Keratinocyte (primary cell): ENCODE data around the gene SLC25A21. TPM values are rescaled to one million over a fixed set of nuclear protein-coding genes. Genes with fewer than 3 reads are reported as not detected.

Experiments
- DNase-seq: peaks from one replicate; pipeline ENCODE4 v3.0.0-alpha.2; 2011; ENCODE audit warnings: low read depth, missing footprints, low spot score
- FAIRE-seq: peaks from 2 replicates; lab custom pipeline; 2011; peaks lifted over from hg19 to GRCh38; lab: Jason Lieb, UNC
- H2AFZ ChIP-seq: 2 replicates; pipeline ENCODE4 v1.6.0; 2012; ENCODE audit warnings: low read length, control low read depth, inconsistent platforms; ENCODE audit not compliant: control insufficient read depth
- H3K27ac ChIP-seq: 2 replicates; pipeline ENCODE4 v1.5.1; 2011; ENCODE audit warnings: low read length; ENCODE audit not compliant: control insufficient read depth, insufficient read depth
- H3K27me3 ChIP-seq: 3 replicates; pipeline ENCODE4 v1.6.0; 2011; ENCODE audit warnings: low read length; ENCODE audit not compliant: control insufficient read depth, insufficient read depth; ENCODE audit errors: extremely low read depth
- H3K36me3 ChIP-seq, 2 experiments: 2 replicates in 1 of 2; 3 replicates in 1 of 2; pipeline ENCODE4 v1.5.1; 2011; ENCODE audit warnings: low read length in 2 of 2, mild to moderate bottlenecking in 1 of 2; ENCODE audit not compliant: control insufficient read depth in 2 of 2, insufficient read depth in 2 of 2; ENCODE audit errors: extremely low read depth in 1 of 2
- H3K4me1 ChIP-seq: 3 replicates; pipeline ENCODE4 v1.5.1; 2011; ENCODE audit warnings: low read length; ENCODE audit not compliant: control insufficient read depth, insufficient read depth; ENCODE audit errors: extremely low read depth
- H3K4me2 ChIP-seq: 3 replicates; pipeline ENCODE4 v1.6.0; 2011; ENCODE audit warnings: low read depth, low read length; ENCODE audit not compliant: control insufficient read depth, insufficient read depth; ENCODE audit errors: extremely low read depth
- H3K4me3 ChIP-seq, 3 experiments: fragments of 200-600 bp in 1 of 3; sonication (generic) in 1 of 3; 2 replicates in 2 of 3; 3 replicates in 1 of 3; pipeline ENCODE4 v1.5.1; 2011 to 2016; ENCODE audit warnings: low read length in 3 of 3, mild to moderate bottlenecking in 3 of 3, control low read depth in 2 of 3, inconsistent platforms in 1 of 3, low read depth in 1 of 3, mixed read lengths in 1 of 3, mixed run types in 1 of 3, moderate library complexity in 1 of 3; ENCODE audit not compliant: control insufficient read depth in 2 of 3, insufficient read depth in 2 of 3; ENCODE audit errors: extremely low read depth in 1 of 3
- H3K79me2 ChIP-seq: 2 replicates; pipeline ENCODE4 v1.6.0; 2012; ENCODE audit warnings: low read length; ENCODE audit not compliant: control insufficient read depth, insufficient read depth
- H3K9ac ChIP-seq: 3 replicates; pipeline ENCODE4 v1.6.0; 2011; ENCODE audit warnings: low read length; ENCODE audit not compliant: control insufficient read depth, insufficient read depth; ENCODE audit errors: extremely low read depth
- H3K9me1 ChIP-seq: 3 replicates; pipeline ENCODE4 v1.6.0; 2011; ENCODE audit warnings: low read length; ENCODE audit not compliant: control insufficient read depth, insufficient read depth; ENCODE audit errors: extremely low read depth
- H3K9me3 ChIP-seq: 2 replicates; pipeline ENCODE4 v1.5.1; 2012; ENCODE audit warnings: low read depth, low read length; ENCODE audit not compliant: control insufficient read depth
- H4K20me1 ChIP-seq: 3 replicates; pipeline ENCODE4 v1.6.0; 2011; ENCODE audit warnings: low read length; ENCODE audit not compliant: control insufficient read depth, insufficient read depth; ENCODE audit errors: extremely low read depth
- EZH2 ChIP-seq: IDR thresholded peaks from one replicate; pipeline ENCODE4 v1.6.1; 2012; ENCODE audit warnings: inconsistent platforms, mild to moderate bottlenecking, low read length, moderate library complexity
- dilution Hi-C: fragments of 300-500 bp; cut with MboI; formaldehyde crosslinking; loops from one replicate; pipeline ENCODE4 v1.7.0; 2020; ENCODE audit warnings: low sequenced_read_pairs; ENCODE audit not compliant: extremely low pct_ligation_motif_present
- polyA plus RNA-seq, 5 experiments: library from polyadenylated mRNA; depleted of rRNA in 3 of 5; stranded (reverse) in 3 of 5; stranded (forward) in 1 of 5; unstranded in 1 of 5; fragments of >200 nt; gene quantifications; 1 replicate in 1 of 5; 2 replicates in 3 of 5; 3 replicates in 1 of 5; pipeline versions ENCODE4 v1.2.1 to v1.2.3, GENCODE V29; 2011 to 2012; ENCODE audit warnings: missing spikeins in 2 of 5, low read depth in 1 of 5, low replicate concordance in 1 of 5
- TF ChIP-seq, protein P1 (sequence below), 3 experiments: IDR thresholded peaks in 1 of 3; conservative IDR thresholded peaks in 1 of 3; optimal IDR thresholded peaks in 1 of 3; 2 replicates in 2 of 3; 3 replicates in 1 of 3; pipeline versions ENCODE3 to v1.5.1; 2011; ENCODE audit warnings: low read length in 3 of 3, mild to moderate bottlenecking in 3 of 3, moderate library complexity in 2 of 3, control low read depth in 1 of 3, inconsistent platforms in 1 of 3; ENCODE audit not compliant: insufficient read depth in 2 of 3; ENCODE audit errors: extremely low read depth in 1 of 3

Gene SLC25A21
- polyA plus RNA-seq, 1 donor (not counting 4 experiments of a cell fraction or from before 2014, with no cell fraction given), result 0.66 TPM

DNA sequence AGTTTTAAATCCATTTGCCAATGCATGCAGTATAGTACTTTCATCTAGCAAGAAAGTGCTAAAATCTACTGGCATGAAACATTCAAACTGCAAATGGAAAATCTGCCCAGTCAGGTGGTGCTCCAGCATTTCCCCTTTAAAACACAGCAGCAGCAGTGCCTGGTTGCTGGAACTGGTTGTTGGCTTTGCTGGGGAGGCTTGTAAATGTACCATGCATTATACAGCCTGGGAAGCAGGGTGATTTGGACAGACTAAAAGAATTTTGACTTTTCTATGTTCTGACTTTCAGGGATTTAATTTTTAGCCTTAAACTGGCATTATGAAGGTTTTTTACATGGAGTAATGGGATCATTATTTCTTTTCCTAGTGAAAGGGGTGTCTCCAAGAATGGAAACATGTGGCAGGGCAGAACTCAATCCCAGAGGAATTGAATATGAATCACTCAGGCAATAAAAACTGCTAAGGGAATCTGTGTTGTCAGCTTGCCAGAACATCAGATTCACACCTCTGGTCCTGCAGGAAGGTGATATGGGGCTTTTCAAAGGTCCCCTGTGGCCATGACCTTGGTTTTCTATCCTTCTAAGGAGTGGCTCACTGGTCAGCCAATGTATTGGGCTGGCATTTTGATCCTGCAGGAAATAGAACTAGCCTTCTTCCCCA, 519.7 kb downstream of the SLC25A21 start:
- TF ChIP-seq EZH2, result no peak
- TF ChIP-seq, protein P1, sequence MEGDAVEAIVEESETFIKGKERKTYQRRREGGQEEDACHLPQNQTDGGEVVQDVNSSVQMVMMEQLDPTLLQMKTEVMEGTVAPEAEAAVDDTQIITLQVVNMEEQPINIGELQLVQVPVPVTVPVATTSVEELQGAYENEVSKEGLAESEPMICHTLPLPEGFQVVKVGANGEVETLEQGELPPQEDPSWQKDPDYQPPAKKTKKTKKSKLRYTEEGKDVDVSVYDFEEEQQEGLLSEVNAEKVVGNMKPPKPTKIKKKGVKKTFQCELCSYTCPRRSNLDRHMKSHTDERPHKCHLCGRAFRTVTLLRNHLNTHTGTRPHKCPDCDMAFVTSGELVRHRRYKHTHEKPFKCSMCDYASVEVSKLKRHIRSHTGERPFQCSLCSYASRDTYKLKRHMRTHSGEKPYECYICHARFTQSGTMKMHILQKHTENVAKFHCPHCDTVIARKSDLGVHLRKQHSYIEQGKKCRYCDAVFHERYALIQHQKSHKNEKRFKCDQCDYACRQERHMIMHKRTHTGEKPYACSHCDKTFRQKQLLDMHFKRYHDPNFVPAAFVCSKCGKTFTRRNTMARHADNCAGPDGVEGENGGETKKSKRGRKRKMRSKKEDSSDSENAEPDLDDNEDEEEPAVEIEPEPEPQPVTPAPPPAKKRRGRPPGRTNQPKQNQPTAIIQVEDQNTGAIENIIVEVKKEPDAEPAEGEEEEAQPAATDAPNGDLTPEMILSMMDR (optimal IDR thresholded peaks at IDR 0.05 in 1 of 3, IDR thresholded peaks at IDR 0.05 in 1 of 3, conservative IDR thresholded peaks at IDR 0.05 in 1 of 3; ENCODE audit: extremely low read depth in 1 of 3, insufficient read depth in 2 of 3, low read length in 3 of 3), result no peak
- dilution Hi-C loops, result no loop called here
- Histone ChIP-seq H2AFZ (no peak overlapping the region), H3K4me2 (no peak overlapping the region), H3K36me3 (no peaks in the 10 kb centered on the region), H3K9me3 (no peaks in the 10 kb centered on the region), H3K9me1 (no peaks in the 10 kb centered on the region), H3K4me3 (no peak overlapping the region), H3K27ac (no peak overlapping the region), H3K4me1 (peaks cover 5% of the 10 kb centered on the region), H3K27me3 (peaks cover 86% of the 10 kb centered on the region), H3K79me2 (no peaks in the 10 kb centered on the region), H3K9ac (no peak overlapping the region), H4K20me1 (no peaks in the 10 kb centered on the region)
- no peak for FAIRE-seq
- no peak for DNase-seq

DNA sequence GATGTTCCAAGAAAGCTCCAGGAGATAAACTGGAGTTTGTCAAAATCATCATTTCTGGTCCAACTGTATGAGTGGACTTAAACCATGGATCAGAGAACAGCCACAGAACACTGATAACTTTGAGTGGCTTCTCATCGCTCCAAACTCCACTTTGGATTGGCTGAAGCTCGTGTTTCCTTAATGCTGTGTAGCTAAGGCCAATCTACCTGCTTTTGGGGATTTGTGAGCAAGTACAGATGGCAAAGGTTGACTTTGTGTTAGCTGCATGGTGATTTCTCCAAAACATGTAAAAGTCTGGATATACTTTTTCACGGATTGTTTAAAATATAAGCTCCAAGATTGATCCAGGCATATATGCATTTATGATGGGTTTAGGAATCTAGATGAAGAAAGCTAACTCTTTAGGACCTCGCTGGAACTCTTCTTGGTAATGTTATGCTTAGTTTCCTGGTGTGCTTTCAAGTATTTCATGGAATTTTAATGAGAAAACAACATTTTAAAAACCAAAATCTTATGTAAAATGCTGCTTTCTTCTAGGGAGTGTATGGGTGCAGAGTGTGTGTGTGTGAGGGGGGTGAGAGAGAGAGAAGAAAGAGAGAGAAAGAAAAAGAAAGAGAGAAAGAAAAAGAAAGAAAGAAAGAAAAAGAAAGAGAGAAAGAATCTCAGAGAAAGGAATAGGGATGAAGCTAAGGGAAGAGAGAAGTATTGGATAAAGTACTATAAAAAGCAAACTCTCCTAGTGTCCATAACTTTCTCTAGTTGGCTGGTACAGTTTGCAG, 522.3 kb downstream of the SLC25A21 start:
- Histone ChIP-seq H3K4me1 (peaks cover 7% of the 10 kb centered on the region), H3K9ac (no peak overlapping the region), H3K27me3 (peaks cover 86% of the 10 kb centered on the region), H2AFZ (no peak overlapping the region), H3K9me1 (no peaks in the 10 kb centered on the region), H3K9me3 (no peaks in the 10 kb centered on the region), H4K20me1 (no peaks in the 10 kb centered on the region), H3K79me2 (no peaks in the 10 kb centered on the region), H3K4me3 (no peak overlapping the region), H3K27ac (no peak overlapping the region), H3K4me2 (no peak overlapping the region), H3K36me3 (no peaks in the 10 kb centered on the region)
- no peak for DNase-seq
- TF ChIP-seq, protein P1 (optimal IDR thresholded peaks at IDR 0.05 in 1 of 3, IDR thresholded peaks at IDR 0.05 in 1 of 3, conservative IDR thresholded peaks at IDR 0.05 in 1 of 3; ENCODE audit: extremely low read depth in 1 of 3, insufficient read depth in 2 of 3, low read length in 3 of 3), result no peak
- TF ChIP-seq EZH2, result no peak
- no peak for FAIRE-seq
- dilution Hi-C loops, result loop anchor here (25.0 kb wide), 2 partner anchors 287 to 462 kb away; no protein-coding TSS in a partner anchor
